PC-9 (cell line): ENCODE measurements around the gene C1orf35. TPM values are rescaled to one million over a fixed set of nuclear protein-coding genes. Genes with fewer than 3 reads are reported as not detected.

Source experiments
- BruUV-seq: library from RNA; stranded (reverse); fragments of 400-500 nt; replicated peaks from 2 replicates; lab custom pipeline; 2021; lab: Mats Ljungman, UMichigan
- CTCF ChIA-PET: fragments of 300-600 bp; sonication (Branson Sonifier 250); formaldehyde crosslinking; loops from one replicate; lab custom pipeline; 2022; ENCODE audit warnings: antibody characterized with exemption; lab: Charles Lee
- POLR2A ChIA-PET: fragments of 300-600 bp; sonication (Branson Sonifier 250); formaldehyde crosslinking; loops from one replicate; lab custom pipeline; 2022; ENCODE audit warnings: antibody characterized with exemption; ENCODE audit not compliant: unreplicated experiment; lab: Charles Lee
- DNase-seq, 2 experiments: peaks; one replicate each; pipeline versions ENCODE4 v3.0.0 to v3.0.0-alpha.2; 2015 to 2022; ENCODE audit warnings: mixed read lengths in 1 of 2
- H2AFZ ChIP-seq: fragments of 200-600 bp; sonication (generic); 2 replicates; pipeline ENCODE4 v1.8.1; 2017; ENCODE audit warnings: antibody characterized with exemption
- H3F3A ChIP-seq: fragments of 200-600 bp; sonication (generic); 2 replicates; pipeline ENCODE4 v1.8.1; 2017; ENCODE audit warnings: antibody characterized with exemption, mild to moderate bottlenecking, low read depth; ENCODE audit not compliant: insufficient read depth
- H3K27ac ChIP-seq: fragments of 200-600 bp; sonication (generic); 2 replicates; pipeline ENCODE4 v1.6.1; 2016; ENCODE audit warnings: mixed run types
- H3K27me3 ChIP-seq: fragments of 200-600 bp; sonication (generic); 2 replicates; pipeline ENCODE4 v1.6.1; 2016; ENCODE audit warnings: low read depth, mixed run types; ENCODE audit not compliant: insufficient read depth
- H3K36me3 ChIP-seq: fragments of 200-600 bp; sonication (generic); 2 replicates; pipeline ENCODE4 v1.6.1; 2016; ENCODE audit warnings: low read depth, mixed run types
- H3K4me1 ChIP-seq: fragments of 200-600 bp; sonication (generic); replicated peaks from 2 replicates; pipeline ENCODE4 v1.6.1; 2016; ENCODE audit warnings: mixed run types; ENCODE audit not compliant: insufficient read depth
- H3K4me2 ChIP-seq: fragments of 200-600 bp; sonication (generic); 2 replicates; pipeline ENCODE4 v1.6.1; 2017; ENCODE audit warnings: mixed run types
- H3K4me3 ChIP-seq: fragments of 200-600 bp; sonication (generic); 2 replicates; pipeline ENCODE4 v1.6.1; 2016; ENCODE audit warnings: mixed run types
- H3K79me2 ChIP-seq: fragments of 200-600 bp; sonication (generic); 2 replicates; pipeline ENCODE4 v1.6.1; 2017; ENCODE audit warnings: low read depth, mixed run types
- H3K9me2 ChIP-seq: fragments of 200-600 bp; sonication (generic); 2 replicates; pipeline ENCODE4 v1.8.1; 2017; ENCODE audit warnings: mild to moderate bottlenecking; ENCODE audit not compliant: insufficient read depth
- H3K9me3 ChIP-seq: fragments of 200-600 bp; sonication (generic); 2 replicates; pipeline ENCODE4 v1.8.1; 2016; ENCODE audit warnings: low read depth; ENCODE audit not compliant: insufficient read depth
- H4K20me1 ChIP-seq: fragments of 200-600 bp; sonication (generic); 2 replicates; pipeline ENCODE4 v1.8.1; 2017; ENCODE audit not compliant: insufficient read depth
- EZH2 ChIP-seq: fragments of 200-600 bp; sonication (generic); IDR thresholded peaks from 2 replicates; pipeline ENCODE4 v1.8.0; 2017; ENCODE audit warnings: antibody characterized with exemption, low read depth
- intact Hi-C: fragments of 100-400 bp; cut with micrococcal nuclease; formaldehyde crosslinking; loops from one replicate; pipeline ENCODE4 v1.10.0; 2022; ENCODE audit not compliant: unreplicated experiment
- total RNA-seq: library from RNA; stranded (reverse); gene quantifications from 2 replicates; pipeline ENCODE4 v1.2.3, GENCODE V29; 2021
- TF ChIP-seq, protein P1 (sequence below): fragments of 200-600 bp; sonication (generic); conservative IDR thresholded peaks from 2 replicates; pipeline ENCODE4 v1.6.1; 2017; ENCODE audit warnings: mixed run types, antibody characterized with exemption, mild to moderate bottlenecking, moderate library complexity

The C1orf35 gene
- total RNA-seq, 1 experiment from 2014 or later = 26.4 TPM

DNA sequence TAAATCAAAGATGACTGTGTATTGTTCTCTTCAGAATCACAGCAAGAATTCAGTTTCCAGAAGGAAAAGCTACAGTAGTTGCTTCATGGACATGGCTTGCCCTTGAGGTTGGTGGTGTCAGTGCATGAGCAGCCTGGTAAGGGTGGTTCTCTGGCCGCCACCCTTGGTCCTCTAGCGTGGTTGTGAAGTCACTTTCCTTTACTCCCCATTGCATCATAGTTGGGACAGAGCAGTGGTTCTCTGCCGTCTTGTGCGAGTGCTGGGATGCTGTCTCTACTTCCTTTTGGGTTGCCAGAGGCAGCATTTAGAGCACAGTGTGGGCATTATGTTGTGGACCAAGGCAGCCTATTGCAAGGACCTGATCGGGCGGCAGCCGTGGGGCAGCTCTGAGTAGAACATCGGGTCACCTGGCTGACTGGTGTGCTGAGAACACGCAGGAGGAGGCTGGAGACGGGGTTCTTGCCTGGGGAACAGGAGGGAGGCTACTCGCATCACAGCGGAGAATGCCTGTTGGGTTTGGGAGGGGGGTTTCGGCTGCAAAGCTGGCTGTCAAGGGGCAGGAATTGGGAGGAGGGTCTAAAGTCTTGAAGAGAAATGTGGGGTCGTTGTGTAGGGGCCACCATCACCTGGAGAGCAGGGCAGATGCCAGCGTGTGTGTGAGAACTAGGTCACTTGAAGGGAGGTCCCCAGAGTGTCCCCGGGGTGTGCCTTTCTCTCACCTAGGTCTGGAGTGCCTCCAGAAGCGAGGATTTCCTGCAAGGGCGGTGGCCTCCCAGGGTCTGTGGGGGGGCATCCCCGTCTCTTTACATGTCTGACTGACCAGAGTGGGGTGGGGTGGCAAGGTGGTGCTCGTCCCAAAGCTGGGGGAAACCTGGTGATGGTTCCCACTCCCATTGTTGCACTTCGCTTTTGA lies 14.3 kb downstream of the C1orf35 start:
- intact Hi-C loops = no loop called here
- Histone ChIP-seq H3K79me2 (peaks cover 100% of the 10 kb centered on the region), H3F3A (peaks cover 62% of the 10 kb centered on the region; the same call in 1 of the 2 replicates), H3K27ac (no peak overlapping the region), H3K36me3 (peaks cover 56% of the 10 kb centered on the region), H2AFZ (no peak overlapping the region), H3K4me2 (peak overlapping the region; percentile 100; the same call in 1 of the 2 replicates), H3K9me3 (peaks cover under 1% of the 10 kb centered on the region; the same call in 1 of the 2 replicates), H3K27me3 (no peaks in the 10 kb centered on the region), H3K4me3 (no peak overlapping the region), H3K4me1 (peaks cover 72% of the 10 kb centered on the region), H4K20me1 (peaks cover 100% of the 10 kb centered on the region), H3K9me2 (no peaks in the 10 kb centered on the region)
- no TSS peak for BruUV-seq
- DNase-seq = no peak
- ChIA-PET POLR2A (no interaction called here), CTCF (interaction anchor here (0.6 kb wide), 2 partner anchors 28 to 530 kb away, joined by 3 to 4 read pairs; no protein-coding TSS in a partner anchor)
- TF ChIP-seq, protein P1, sequence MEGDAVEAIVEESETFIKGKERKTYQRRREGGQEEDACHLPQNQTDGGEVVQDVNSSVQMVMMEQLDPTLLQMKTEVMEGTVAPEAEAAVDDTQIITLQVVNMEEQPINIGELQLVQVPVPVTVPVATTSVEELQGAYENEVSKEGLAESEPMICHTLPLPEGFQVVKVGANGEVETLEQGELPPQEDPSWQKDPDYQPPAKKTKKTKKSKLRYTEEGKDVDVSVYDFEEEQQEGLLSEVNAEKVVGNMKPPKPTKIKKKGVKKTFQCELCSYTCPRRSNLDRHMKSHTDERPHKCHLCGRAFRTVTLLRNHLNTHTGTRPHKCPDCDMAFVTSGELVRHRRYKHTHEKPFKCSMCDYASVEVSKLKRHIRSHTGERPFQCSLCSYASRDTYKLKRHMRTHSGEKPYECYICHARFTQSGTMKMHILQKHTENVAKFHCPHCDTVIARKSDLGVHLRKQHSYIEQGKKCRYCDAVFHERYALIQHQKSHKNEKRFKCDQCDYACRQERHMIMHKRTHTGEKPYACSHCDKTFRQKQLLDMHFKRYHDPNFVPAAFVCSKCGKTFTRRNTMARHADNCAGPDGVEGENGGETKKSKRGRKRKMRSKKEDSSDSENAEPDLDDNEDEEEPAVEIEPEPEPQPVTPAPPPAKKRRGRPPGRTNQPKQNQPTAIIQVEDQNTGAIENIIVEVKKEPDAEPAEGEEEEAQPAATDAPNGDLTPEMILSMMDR = no peak
- no peak for TF ChIP-seq EZH2

DNA sequence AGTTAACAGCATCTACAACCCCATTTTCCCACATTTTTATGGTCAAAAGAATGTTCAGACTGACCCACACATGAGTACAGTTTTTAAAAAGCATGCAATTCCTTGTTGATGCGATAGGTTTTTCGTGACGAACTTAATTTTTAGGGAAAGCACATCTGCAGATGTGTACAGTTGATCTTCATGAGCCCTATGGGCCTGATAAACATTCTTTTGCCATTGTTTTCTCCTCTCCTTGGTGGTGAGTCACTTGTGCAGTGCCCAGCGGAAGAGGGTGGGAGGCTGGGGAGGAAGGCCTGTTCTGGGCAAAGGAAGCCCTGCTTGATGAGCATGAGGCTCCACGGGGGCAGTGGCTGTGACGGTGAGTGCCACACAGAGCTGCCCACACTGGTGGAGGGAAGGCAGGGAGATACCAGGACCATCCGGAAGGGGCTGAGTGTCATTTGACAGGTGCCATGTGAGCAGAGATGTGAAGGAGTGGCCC lies 15.3 kb downstream of the C1orf35 start:
- ChIA-PET POLR2A (interaction anchor here (0.6 kb wide), 1 partner anchor 82 kb away, joined by 5 read pairs; no protein-coding TSS in a partner anchor), CTCF (interaction anchor here (0.6 kb wide), 1 partner anchor 27 kb away, joined by 4 read pairs; no protein-coding TSS in a partner anchor)
- Histone ChIP-seq H3K9me3 (no peaks in the 10 kb centered on the region), H3K4me2 (peak overlapping the region; percentile 100), H3K36me3 (peaks cover 52% of the 10 kb centered on the region), H3K27me3 (no peaks in the 10 kb centered on the region), H3K27ac (peak overlapping the region; percentile 37; the same call in 1 of the 2 replicates), H3K4me1 (peaks cover 68% of the 10 kb centered on the region), H4K20me1 (peaks cover 94% of the 10 kb centered on the region), H3K79me2 (peaks cover 100% of the 10 kb centered on the region), H3K9me2 (no peaks in the 10 kb centered on the region), H3F3A (peaks cover 56% of the 10 kb centered on the region; the same call in 1 of the 2 replicates), H2AFZ (no peak overlapping the region), H3K4me3 (peak overlapping the region; percentile 7; the same call in 1 of the 2 replicates)
- peak; percentile 69 to 72 for DNase-seq
- TF ChIP-seq, protein P1 = no peak
- no peak for TF ChIP-seq EZH2
- no TSS peak for BruUV-seq
- intact Hi-C loops = no loop called here

DNA sequence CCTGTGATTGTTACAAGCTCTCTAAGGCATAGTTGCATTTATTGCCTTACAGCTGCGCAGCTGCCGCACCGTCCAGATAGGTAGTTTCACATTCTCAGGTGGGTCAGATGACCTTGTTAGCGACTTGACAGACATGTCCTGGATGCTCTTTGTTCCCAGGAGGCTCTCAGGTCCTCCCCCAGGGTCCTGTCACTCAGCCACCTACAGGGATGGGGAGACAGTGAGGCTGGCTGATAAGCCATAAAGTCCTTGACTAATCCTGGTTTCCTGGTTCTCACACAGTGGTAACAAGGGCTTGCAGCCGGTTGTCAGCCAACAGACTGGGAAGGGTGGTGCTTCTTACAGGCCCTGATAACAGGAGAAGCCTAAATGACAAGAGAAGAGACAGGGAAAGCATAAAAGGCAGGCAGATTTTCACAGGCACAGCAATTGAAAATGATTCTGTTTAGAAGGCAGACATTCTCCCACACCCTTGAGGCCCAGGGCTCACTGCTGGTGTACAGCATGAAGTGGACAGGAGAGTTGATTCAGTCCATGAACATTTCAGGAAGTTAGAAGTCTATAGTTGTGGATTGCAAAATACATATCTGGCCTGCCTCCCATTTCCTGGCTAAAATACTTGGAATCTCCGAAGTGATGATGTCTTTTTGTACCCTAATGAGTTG lies 17.7 kb downstream of the C1orf35 start:
- Histone ChIP-seq H3K9me3 (no peaks in the 10 kb centered on the region), H4K20me1 (peaks cover 70% of the 10 kb centered on the region), H3K9me2 (no peaks in the 10 kb centered on the region), H3K27me3 (no peaks in the 10 kb centered on the region), H3K4me1 (peaks cover 53% of the 10 kb centered on the region), H3K4me3 (peak overlapping the region; percentile 100; the same call in 1 of the 2 replicates), H3K4me2 (peak overlapping the region; percentile 100), H2AFZ (no peak overlapping the region), H3K27ac (peak overlapping the region; percentile 78), H3K36me3 (peaks cover 29% of the 10 kb centered on the region), H3K79me2 (peaks cover 98% of the 10 kb centered on the region), H3F3A (peaks cover 43% of the 10 kb centered on the region; the same call in 1 of the 2 replicates)
- BruUV-seq = no TSS peak
- TF ChIP-seq EZH2 = no peak
- TF ChIP-seq, protein P1 = no peak
- intact Hi-C loops = loop anchor here (2.0 kb wide), 1 partner anchor 55 kb away; the partner anchor contains the start of gene GUK1
- CTCF ChIA-PET = no interaction called here
- DNase-seq = peak in 1 of 2 experiments; percentile 48
- POLR2A ChIA-PET = interaction anchor here (0.6 kb wide), 1 partner anchor 1146 kb away, joined by 5 read pairs; no protein-coding TSS in a partner anchor
